IPS-18c (cell line): Measurements from ENCODE around the gene ERC1.

Source experiments
- H3K4me3 ChIP-seq: 2 replicates; pipeline ENCODE4 v1.7.0; 2013; ENCODE audit warnings: low read depth, mild to moderate bottlenecking, low read length, moderate library complexity; ENCODE audit not compliant: insufficient read depth
- H3K9me3 ChIP-seq: one replicate; pipeline ENCODE4 v1.6.1; 2013; ENCODE audit warnings: mild to moderate bottlenecking, low read length, moderate library complexity; ENCODE audit not compliant: control insufficient read depth, insufficient read depth

The ERC1 gene

GRCh38 chr12:990661-991349 lies at the start of gene ERC1:
Gene ERC1, plus strand, starts transcription at chr12:991223. Its CDS starts 36,681 bp downstream, at chr12:1027904.
- peak within 1 kb of the TSS; percentile 91 for H3K4me3 ChIP-seq
- no peaks in the 10 kb centered on the region for H3K9me3 ChIP-seq

GRCh38 chr12:943051-943450 lies 48.0 kb upstream of the ERC1 start:
- Histone ChIP-seq H3K9me3 (peaks cover 4% of the 10 kb centered on the region), H3K4me3 (no peak overlapping the region)

GRCh38 chr12:944211-944610 lies 46.8 kb upstream of the ERC1 start:
- H3K9me3 ChIP-seq = peaks cover 4% of the 10 kb centered on the region
- no peak overlapping the region for H3K4me3 ChIP-seq

- H3K4me3 ChIP-seq = no peak overlapping the region
- peaks cover 4% of the 10 kb centered on the region for H3K9me3 ChIP-seq
Observed at GRCh38 chr12:946212-946611, 44.8 kb upstream of the ERC1 start.

- Histone ChIP-seq H3K9me3 (peaks cover 4% of the 10 kb centered on the region), H3K4me3 (no peak overlapping the region)
Observed at GRCh38 chr12:946631-947030, 44.4 kb upstream of the ERC1 start.

- Histone ChIP-seq H3K4me3 (peak overlapping the region; percentile 91), H3K9me3 (peaks cover 4% of the 10 kb centered on the region)
Observed at GRCh38 chr12:948238-948637, 42.8 kb upstream of the ERC1 start.

GRCh38 chr12:949453-950191 lies 41.4 kb upstream of the ERC1 start, which contains the start of gene RAD52:
Gene RAD52, minus strand, starts transcription at chr12:949694. Its CDS starts 16,636 bp downstream, at chr12:933058.
- Histone ChIP-seq H3K4me3 (peak within 1 kb of the TSS; percentile 91), H3K9me3 (peaks cover 2% of the 10 kb centered on the region)

GRCh38 chr12:951176-951575 lies 39.8 kb upstream of the ERC1 start:
- Histone ChIP-seq H3K4me3 (no peak overlapping the region), H3K9me3 (peaks cover 2% of the 10 kb centered on the region)

- Histone ChIP-seq H3K9me3 (no peaks in the 10 kb centered on the region), H3K4me3 (no peak overlapping the region)
Observed at GRCh38 chr12:953776-954175, 37.2 kb upstream of the ERC1 start.

- Histone ChIP-seq H3K4me3 (no peak overlapping the region), H3K9me3 (no peaks in the 10 kb centered on the region)
Observed at GRCh38 chr12:954741-955140, 36.3 kb upstream of the ERC1 start.

- no peak overlapping the region for H3K4me3 ChIP-seq
- H3K9me3 ChIP-seq = no peaks in the 10 kb centered on the region
Observed at GRCh38 chr12:955939-956338, 35.1 kb upstream of the ERC1 start.

GRCh38 chr12:958588-959123 lies 32.4 kb upstream of the ERC1 start:
- no peaks in the 10 kb centered on the region for H3K9me3 ChIP-seq
- H3K4me3 ChIP-seq = no peak overlapping the region

- Histone ChIP-seq H3K9me3 (peaks cover 2% of the 10 kb centered on the region), H3K4me3 (no peak overlapping the region)
Observed at GRCh38 chr12:966724-967123, 24.3 kb upstream of the ERC1 start.

- Histone ChIP-seq H3K4me3 (no peak overlapping the region), H3K9me3 (peaks cover 2% of the 10 kb centered on the region)
Observed at GRCh38 chr12:967641-968040, 23.4 kb upstream of the ERC1 start.

GRCh38 chr12:968545-968944 lies 22.5 kb upstream of the ERC1 start:
- Histone ChIP-seq H3K9me3 (peaks cover 2% of the 10 kb centered on the region), H3K4me3 (no peak overlapping the region)

GRCh38 chr12:969821-970220 lies 21.2 kb upstream of the ERC1 start:
- Histone ChIP-seq H3K9me3 (peaks cover 2% of the 10 kb centered on the region), H3K4me3 (no peak overlapping the region)

GRCh38 chr12:971991-972390 lies 19.0 kb upstream of the ERC1 start:
- H3K4me3 ChIP-seq = no peak overlapping the region
- no peaks in the 10 kb centered on the region for H3K9me3 ChIP-seq

- H3K9me3 ChIP-seq = peaks cover 5% of the 10 kb centered on the region
- no peak overlapping the region for H3K4me3 ChIP-seq
Observed at GRCh38 chr12:974271-974862, 16.7 kb upstream of the ERC1 start.
